HepG2 (cell line): ENCODE measurements around the gene SMPD1.

Experiments used
- GTF2F1 ChIP-seq: fragments of 150-350 bp; IDR thresholded peaks from 2 replicates; pipeline ENCODE4 v1.6.1; 2014; ENCODE audit warnings: low read length
- TF ChIP-seq, protein P1 (sequence below): sonication (generic); formaldehyde crosslinking; IDR thresholded peaks from 2 replicates; pipeline ENCODE4 v1.5.0; 2020; ENCODE audit warnings: mild to moderate bottlenecking, missing genetic modification reagents, moderate library complexity

DNA sequence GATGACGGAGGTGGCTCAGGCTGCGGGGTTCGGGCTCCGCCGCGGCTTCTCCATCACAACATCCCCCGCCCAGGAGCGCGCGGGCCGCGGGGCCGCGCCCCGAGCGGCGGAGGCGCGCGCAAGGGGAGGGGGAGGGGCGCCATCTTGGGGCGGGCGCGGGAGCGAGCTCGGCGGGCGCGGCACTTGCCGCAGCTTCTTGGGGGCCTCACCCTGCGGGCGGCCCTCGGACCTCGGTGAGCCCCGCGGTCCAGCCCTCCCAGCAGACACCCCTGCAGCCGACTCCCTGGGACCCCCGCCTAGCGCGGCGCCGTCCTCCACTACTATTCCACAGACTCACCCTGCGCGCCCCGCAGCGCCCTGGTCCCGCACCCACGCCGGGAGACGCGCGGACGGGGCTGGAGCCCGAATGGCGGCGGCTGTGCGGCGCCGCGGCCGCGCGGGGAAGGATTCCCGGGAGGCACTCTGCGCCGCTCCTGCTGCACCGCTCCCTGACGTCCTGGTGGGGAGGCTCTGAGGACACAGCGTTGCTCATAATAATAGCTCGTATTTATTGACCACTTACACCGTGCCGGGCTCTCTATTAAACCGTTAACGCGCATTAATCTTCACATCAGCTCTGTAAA lies 28.8 kb downstream of the SMPD1 start, which contains the start of gene APBB1:
- TF ChIP-seq, protein P1, sequence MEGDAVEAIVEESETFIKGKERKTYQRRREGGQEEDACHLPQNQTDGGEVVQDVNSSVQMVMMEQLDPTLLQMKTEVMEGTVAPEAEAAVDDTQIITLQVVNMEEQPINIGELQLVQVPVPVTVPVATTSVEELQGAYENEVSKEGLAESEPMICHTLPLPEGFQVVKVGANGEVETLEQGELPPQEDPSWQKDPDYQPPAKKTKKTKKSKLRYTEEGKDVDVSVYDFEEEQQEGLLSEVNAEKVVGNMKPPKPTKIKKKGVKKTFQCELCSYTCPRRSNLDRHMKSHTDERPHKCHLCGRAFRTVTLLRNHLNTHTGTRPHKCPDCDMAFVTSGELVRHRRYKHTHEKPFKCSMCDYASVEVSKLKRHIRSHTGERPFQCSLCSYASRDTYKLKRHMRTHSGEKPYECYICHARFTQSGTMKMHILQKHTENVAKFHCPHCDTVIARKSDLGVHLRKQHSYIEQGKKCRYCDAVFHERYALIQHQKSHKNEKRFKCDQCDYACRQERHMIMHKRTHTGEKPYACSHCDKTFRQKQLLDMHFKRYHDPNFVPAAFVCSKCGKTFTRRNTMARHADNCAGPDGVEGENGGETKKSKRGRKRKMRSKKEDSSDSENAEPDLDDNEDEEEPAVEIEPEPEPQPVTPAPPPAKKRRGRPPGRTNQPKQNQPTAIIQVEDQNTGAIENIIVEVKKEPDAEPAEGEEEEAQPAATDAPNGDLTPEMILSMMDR (CRISPR knock-in tag) = no peak
- TF ChIP-seq GTF2F1 = no peak
